M059J (cell line): ENCODE data around the gene BLTP2. TPM values are rescaled to one million over a fixed set of nuclear protein-coding genes. Genes with fewer than 3 reads are reported as not detected.
A peak's percentile ranks its signal among the peaks of the same experiment; 100 is the strongest.

Experiments
- DNase-seq: peaks from one replicate; pipeline ENCODE4 v3.0.0-alpha.2; 2012; ENCODE audit warnings: low read depth
- total RNA-seq: library from RNA; depleted of rRNA; stranded (reverse); fragments of >200 nt; shearing (Covaris generic); gene quantifications from 2 replicates; pipeline ENCODE4 v1.2.3, GENCODE V29; 2014; rRNA removed

BLTP2 gene
- total RNA-seq, 1 experiment from 2014 or later, result 97.6 TPM

DNA sequence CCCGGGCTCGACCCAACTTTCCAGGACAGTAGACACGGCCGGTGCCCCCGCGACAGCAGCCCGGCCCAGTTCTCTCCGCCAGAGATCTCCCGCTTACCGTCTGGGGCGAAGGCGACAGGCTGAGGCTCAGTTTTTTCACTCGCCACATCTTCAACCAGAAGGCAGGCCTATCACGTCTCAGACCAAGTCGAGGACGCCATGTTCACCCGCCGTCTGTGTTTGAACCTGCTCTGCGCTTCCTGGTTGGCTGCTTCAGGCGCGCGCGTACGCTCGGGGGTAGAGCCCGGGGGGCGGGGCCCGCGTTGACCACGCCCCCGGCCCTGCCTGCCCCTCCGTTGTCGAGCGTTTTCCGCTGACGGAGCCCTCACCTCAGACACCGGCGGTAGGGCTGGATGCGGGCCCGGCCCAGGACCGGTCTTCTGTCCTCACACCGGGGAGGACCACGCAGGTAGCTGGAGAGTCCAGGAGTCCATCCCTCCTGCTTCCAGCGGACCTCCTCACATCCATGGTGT is 46.1 kb downstream of the BLTP2 start, which contains the start of gene SPAG5:
Gene SPAG5, minus strand, starts transcription at position 227 of the 512 bp plus-strand sequence. Its CDS starts 79 bp downstream, at position 148.
- DNase-seq, result peak; percentile 90

DNA sequence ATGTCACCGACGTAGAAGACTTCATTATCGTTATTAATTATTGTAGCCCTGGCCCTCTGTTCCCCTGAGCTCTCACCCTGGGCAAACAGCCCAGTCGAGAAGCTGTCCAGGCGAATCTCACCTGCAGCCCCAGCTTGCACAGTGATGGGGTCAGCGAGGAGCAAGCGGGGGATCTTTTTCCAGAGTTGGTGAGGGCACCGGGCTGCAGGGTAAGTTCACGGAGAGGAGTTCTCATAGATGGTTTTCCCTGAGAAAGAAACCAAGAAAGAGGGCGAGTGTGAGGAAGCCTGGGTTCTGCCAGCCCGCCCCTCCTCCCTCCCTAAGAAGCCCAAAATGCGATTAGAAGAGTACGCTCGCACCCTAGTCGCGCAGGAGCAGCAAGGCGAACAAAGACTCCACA is 46.6 kb downstream of the BLTP2 start:
- no peak for DNase-seq

DNA sequence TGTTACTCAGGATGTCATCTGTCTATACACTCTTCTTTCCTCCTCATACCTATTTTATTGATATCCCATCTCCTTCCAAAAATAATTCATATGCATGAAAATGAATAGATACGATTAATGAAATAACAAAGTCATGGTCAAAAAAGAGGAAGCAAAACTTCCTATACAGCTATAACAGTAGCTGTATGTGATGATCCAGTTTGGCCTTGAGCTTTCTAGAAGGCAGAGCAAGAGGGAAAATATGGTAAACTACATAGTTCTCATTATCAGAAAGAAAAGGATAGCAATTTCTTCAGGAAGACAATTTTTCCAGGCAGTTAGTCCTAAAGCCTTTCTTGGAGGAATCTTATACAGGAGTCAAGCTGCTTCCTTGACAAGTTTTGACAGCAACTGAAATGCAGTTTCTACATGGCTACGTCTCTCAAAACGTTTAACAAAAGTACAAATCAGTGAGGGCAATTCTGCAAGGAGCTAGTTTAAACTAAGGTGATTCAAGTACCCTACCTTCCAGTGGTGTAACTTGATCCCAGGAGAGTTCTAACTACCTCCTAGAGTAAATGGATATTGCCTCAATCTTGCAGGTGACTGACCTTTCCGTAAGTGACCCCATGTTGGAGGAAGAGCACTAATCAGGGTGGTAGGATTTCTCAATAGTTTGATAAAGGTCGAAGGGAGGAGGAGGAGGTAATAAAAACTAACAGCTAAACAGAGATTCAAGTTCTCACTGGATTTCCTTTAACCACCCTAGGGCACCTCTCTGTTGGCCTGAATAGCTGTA is 47.2 kb downstream of the BLTP2 start:
- DNase-seq, result no peak

Other genes starting within 250 kb of the BLTP2 start
- gene SLC46A1, start 238.9 kb downstream of the BLTP2 start, total RNA-seq, result 6.4 and 6.8 TPM in 2 replicates
- gene SLC13A2, start 171.5 kb downstream of the BLTP2 start, total RNA-seq, result not detected in 2 replicates
- gene FOXN1, start 138.8 kb downstream of the BLTP2 start, total RNA-seq, result not detected in 2 replicates
- 29.8 and 36.9 TPM in 2 replicates for gene UNC119, start 92.5 kb downstream of the BLTP2 start, total RNA-seq
- 112 and 119 TPM in 2 replicates for gene PIGS, start 73.6 kb downstream of the BLTP2 start, total RNA-seq
- 0.32 TPM in 1 of 2 replicates, not detected in the other for gene ALDOC, start 68.3 kb downstream of the BLTP2 start, total RNA-seq
- 52.9 and 104 TPM in 2 replicates for gene SPAG5, start 46.1 kb downstream of the BLTP2 start, total RNA-seq
- 2.2 and 9.7 TPM in 2 replicates for gene RSKR, start 31.0 kb downstream of the BLTP2 start, total RNA-seq
- gene SDF2, start 16.7 kb upstream of the BLTP2 start, total RNA-seq, result 74.0 and 81.7 TPM in 2 replicates
- gene SUPT6H, start 17.0 kb upstream of the BLTP2 start, total RNA-seq, result 20.8 and 28.1 TPM in 2 replicates
- 0.84 and 1.3 TPM in 2 replicates for gene PROCA1, start 66.7 kb upstream of the BLTP2 start, total RNA-seq
- 27.3 and 32.1 TPM in 2 replicates for gene RAB34, start 72.7 kb upstream of the BLTP2 start, total RNA-seq
- gene RPL23A, start 74.8 kb upstream of the BLTP2 start, total RNA-seq, result 444 and 507 TPM in 2 replicates
- 9.4 and 11.2 TPM in 2 replicates for gene TLCD1, start 81.1 kb upstream of the BLTP2 start, total RNA-seq
- 2.4 and 2.6 TPM in 2 replicates for gene NEK8, start 83.6 kb upstream of the BLTP2 start, total RNA-seq
- 44.9 and 48.0 TPM in 2 replicates for gene TRAF4, start 98.9 kb upstream of the BLTP2 start, total RNA-seq
- 3.2 and 13.2 TPM in 2 replicates for gene FAM222B, start 197.6 kb upstream of the BLTP2 start, total RNA-seq
- 34.4 and 41.7 TPM in 2 replicates for gene ERAL1, start 209.9 kb upstream of the BLTP2 start, total RNA-seq